ENCODE data around the gene FAM151A.

Gene FAM151A

GRCh38 chr1:54627196-54627595, 3.9 kb upstream of the FAM151A start:
- TF ChIP-seq, protein P1, sequence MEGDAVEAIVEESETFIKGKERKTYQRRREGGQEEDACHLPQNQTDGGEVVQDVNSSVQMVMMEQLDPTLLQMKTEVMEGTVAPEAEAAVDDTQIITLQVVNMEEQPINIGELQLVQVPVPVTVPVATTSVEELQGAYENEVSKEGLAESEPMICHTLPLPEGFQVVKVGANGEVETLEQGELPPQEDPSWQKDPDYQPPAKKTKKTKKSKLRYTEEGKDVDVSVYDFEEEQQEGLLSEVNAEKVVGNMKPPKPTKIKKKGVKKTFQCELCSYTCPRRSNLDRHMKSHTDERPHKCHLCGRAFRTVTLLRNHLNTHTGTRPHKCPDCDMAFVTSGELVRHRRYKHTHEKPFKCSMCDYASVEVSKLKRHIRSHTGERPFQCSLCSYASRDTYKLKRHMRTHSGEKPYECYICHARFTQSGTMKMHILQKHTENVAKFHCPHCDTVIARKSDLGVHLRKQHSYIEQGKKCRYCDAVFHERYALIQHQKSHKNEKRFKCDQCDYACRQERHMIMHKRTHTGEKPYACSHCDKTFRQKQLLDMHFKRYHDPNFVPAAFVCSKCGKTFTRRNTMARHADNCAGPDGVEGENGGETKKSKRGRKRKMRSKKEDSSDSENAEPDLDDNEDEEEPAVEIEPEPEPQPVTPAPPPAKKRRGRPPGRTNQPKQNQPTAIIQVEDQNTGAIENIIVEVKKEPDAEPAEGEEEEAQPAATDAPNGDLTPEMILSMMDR (IDR thresholded peaks at IDR 0.05; ENCODE audit: low read length): no peak
- no peak for TF ChIP-seq EZH2phosphoT487 (IDR thresholded peaks at IDR 0.05; ENCODE audit: low read length)
- no peak for TF ChIP-seq EZH2 (optimal IDR thresholded peaks at IDR 0.05; ENCODE audit: low read depth, low read length)
- no peak for DNase-seq
- peaks cover 7% of the 10 kb centered on the region; the same call in 1 of the 2 replicates for H3K27me3 ChIP-seq (replicated peaks; ENCODE audit: insufficient read depth, low read length)

DNA sequence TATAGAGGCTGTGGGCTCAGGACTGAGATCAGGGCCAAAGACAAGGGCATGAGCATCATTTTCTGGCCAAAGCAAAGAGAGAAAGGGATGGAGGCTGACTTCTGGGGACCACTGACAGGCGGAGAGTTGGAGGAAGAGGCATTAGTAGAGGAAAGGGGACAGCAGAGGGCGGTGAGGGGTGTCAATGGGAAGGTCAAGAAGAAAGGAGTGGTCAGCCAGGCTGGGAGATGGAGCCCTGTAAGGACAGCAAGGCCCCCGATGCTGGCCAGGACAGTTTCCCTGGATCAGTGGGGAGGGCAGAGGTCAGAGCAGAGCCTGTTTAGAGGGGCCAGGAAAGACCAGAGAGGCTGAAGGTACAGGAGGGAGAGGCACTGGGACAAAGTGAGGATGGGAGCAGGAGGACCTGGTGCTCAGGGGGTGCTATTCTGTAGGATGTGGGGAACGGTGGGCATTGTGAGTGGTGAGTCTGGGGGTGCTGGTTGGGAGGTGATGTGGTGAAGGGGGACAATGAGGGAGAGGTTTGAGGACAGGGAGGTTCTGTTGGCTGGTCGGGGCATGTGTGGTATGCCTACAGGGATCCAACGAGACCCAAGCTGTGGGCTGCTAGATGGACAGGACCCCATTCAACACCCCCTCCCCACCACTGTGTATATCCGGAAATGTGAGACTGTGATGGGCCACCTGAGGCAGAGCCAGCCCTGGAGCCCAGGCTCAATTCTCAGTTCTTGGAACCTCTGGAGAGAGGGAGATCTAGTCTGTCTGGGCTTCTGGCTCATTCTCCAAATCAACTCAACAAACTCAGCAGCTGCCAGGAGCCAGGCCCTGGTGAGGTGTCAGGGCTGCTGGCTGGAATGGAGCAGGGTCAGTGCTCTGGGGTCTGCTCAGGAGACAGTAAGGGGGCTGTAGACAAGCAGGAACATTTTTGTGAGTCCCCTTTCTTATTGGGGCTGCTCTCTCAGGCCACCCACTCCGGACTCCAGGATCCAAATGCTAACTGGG, 1.4 kb upstream of the FAM151A start:
- no peak for TF ChIP-seq EZH2phosphoT487 (IDR thresholded peaks at IDR 0.05; ENCODE audit: low read length)
- Histone ChIP-seq H3K9me2 (replicated peaks; ENCODE audit: insufficient read depth, low read length) (no peaks in the 10 kb centered on the region), H4K20me1 (ENCODE audit: insufficient read depth, low read length) (no peaks in the 10 kb centered on the region), H3K27me3 (replicated peaks; ENCODE audit: insufficient read depth, low read length) (peaks cover 7% of the 10 kb centered on the region; the same call in 1 of the 2 replicates), H3K27ac (ENCODE audit: low read length) (no peak overlapping the region), H3K9me3 (replicated peaks; ENCODE audit: insufficient read depth, low read length) (no peaks in the 10 kb centered on the region), H3K4me2 (ENCODE audit: low read depth, low read length) (no peak overlapping the region), H3F3A (ENCODE audit: insufficient read depth, low read length) (no peaks in the 10 kb centered on the region), H3K36me3 (replicated peaks; ENCODE audit: insufficient read depth, low read length) (no peaks in the 10 kb centered on the region), H3K4me3 (ENCODE audit: low read length) (no peak overlapping the region), H3K9ac (ENCODE audit: low read length) (no peak overlapping the region), H3K4me1 (ENCODE audit: low read length) (no peaks in the 10 kb centered on the region), H2AFZ (ENCODE audit: low read length) (no peak overlapping the region), H3K79me2 (ENCODE audit: low read length) (no peaks in the 10 kb centered on the region)
- DNase-seq: no peak

More at GRCh38 chr1:54627196-54627595, 3.9 kb upstream of the FAM151A start:
- H3F3A ChIP-seq (ENCODE audit: insufficient read depth, low read length): no peaks in the 10 kb centered on the region
- H3K79me2 ChIP-seq (ENCODE audit: low read length): no peaks in the 10 kb centered on the region
- H2AFZ ChIP-seq (ENCODE audit: low read length): no peak overlapping the region
- no peaks in the 10 kb centered on the region for H3K36me3 ChIP-seq (replicated peaks; ENCODE audit: insufficient read depth, low read length)
- H3K4me1 ChIP-seq (ENCODE audit: low read length): no peaks in the 10 kb centered on the region
- H3K27ac ChIP-seq (ENCODE audit: low read length): no peak overlapping the region
- no peak overlapping the region for H3K4me2 ChIP-seq (ENCODE audit: low read depth, low read length)
- H3K4me3 ChIP-seq (ENCODE audit: low read length): no peak overlapping the region
- H3K9ac ChIP-seq (ENCODE audit: low read length): no peak overlapping the region
- no peaks in the 10 kb centered on the region for H3K9me2 ChIP-seq (replicated peaks; ENCODE audit: insufficient read depth, low read length)
- no peaks in the 10 kb centered on the region for H4K20me1 ChIP-seq (ENCODE audit: insufficient read depth, low read length)
- no peaks in the 10 kb centered on the region for H3K9me3 ChIP-seq (replicated peaks; ENCODE audit: insufficient read depth, low read length)

DNA sequence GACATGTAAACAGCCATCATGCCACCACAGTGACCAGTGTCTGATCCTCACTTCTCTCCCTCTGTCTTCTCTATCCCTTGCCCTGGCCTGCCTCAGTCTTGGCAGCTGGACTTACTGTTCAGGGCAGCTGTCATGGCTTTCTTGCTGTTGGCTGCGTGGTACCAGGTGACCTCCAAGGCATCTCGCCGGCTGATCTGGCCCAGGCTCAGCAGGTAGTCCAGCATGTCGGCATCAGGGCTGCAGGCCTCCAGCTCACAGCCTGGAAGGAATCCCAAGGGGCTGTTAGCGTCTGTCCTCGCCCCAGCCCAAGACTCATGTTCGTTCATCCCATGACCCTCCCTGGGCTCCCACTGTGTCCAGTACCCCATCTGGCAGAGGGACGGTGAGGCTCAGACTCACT, 3.6 kb downstream of the FAM151A start:
- no peak overlapping the region for H3K9ac ChIP-seq (ENCODE audit: low read length)
- H3K9me2 ChIP-seq (replicated peaks; ENCODE audit: insufficient read depth, low read length): no peaks in the 10 kb centered on the region
- peaks cover 7% of the 10 kb centered on the region; the same call in 1 of the 2 replicates for H3K27me3 ChIP-seq (replicated peaks; ENCODE audit: insufficient read depth, low read length)
- H3K4me2 ChIP-seq (ENCODE audit: low read depth, low read length): no peak overlapping the region
- no peaks in the 10 kb centered on the region for H3K4me1 ChIP-seq (ENCODE audit: low read length)
- H3F3A ChIP-seq (ENCODE audit: insufficient read depth, low read length): no peaks in the 10 kb centered on the region
- no peak for DNase-seq
- TF ChIP-seq EZH2phosphoT487 (IDR thresholded peaks at IDR 0.05; ENCODE audit: low read length) (no peak), EZH2 (optimal IDR thresholded peaks at IDR 0.05; ENCODE audit: low read depth, low read length) (no peak)
- TF ChIP-seq, protein P1 (IDR thresholded peaks at IDR 0.05; ENCODE audit: low read length): no peak
- H3K36me3 ChIP-seq (replicated peaks; ENCODE audit: insufficient read depth, low read length): no peaks in the 10 kb centered on the region
- H3K9me3 ChIP-seq (replicated peaks; ENCODE audit: insufficient read depth, low read length): no peaks in the 10 kb centered on the region
- H4K20me1 ChIP-seq (ENCODE audit: insufficient read depth, low read length): no peaks in the 10 kb centered on the region
- H3K27ac ChIP-seq (ENCODE audit: low read length): no peak overlapping the region
- no peak overlapping the region for H3K4me3 ChIP-seq (ENCODE audit: low read length)
- no peak overlapping the region for H2AFZ ChIP-seq (ENCODE audit: low read length)
- H3K79me2 ChIP-seq (ENCODE audit: low read length): no peaks in the 10 kb centered on the region
